Measurements from ENCODE around the gene LTBP1. TPM values are rescaled to one million over a fixed set of nuclear protein-coding genes. Genes with fewer than 3 reads are reported as not detected.

LTBP1 gene
- total and polyA plus RNA-seq, 10 of the 15 experiments (the other 5 are each of a cell fraction or from before 2014, with no cell fraction given), result 0.01 to 0.28 (median 0.12) TPM; not detected in 2

GRCh38 chr2:33435518-33435917, 488.8 kb downstream of the LTBP1 start:
- Histone ChIP-seq H3K27me3 (replicated peaks in 1 of 2; ENCODE audit: control insufficient read depth in 2 of 2, insufficient read depth in 2 of 2, low read length in 1 of 2) (no peaks in the 10 kb centered on the region), H3K36me3 (ENCODE audit: control insufficient read depth in 2 of 2, insufficient read depth in 2 of 2, low read length in 1 of 2) (no peaks in the 10 kb centered on the region), H4K20me1 (ENCODE audit: control insufficient read depth, insufficient read depth) (no peaks in the 10 kb centered on the region), H3K4me3 (no peak overlapping the region), H3K4me1 (ENCODE audit: control insufficient read depth, insufficient read depth, low read length) (no peaks in the 10 kb centered on the region), H3K27ac (ENCODE audit: control insufficient read depth, insufficient read depth) (no peak overlapping the region), H3K79me2 (ENCODE audit: control insufficient read depth, insufficient read depth, low read length) (no peaks in the 10 kb centered on the region), H2AFZ (ENCODE audit: control insufficient read depth, low read depth, low read length) (no peak overlapping the region), H3K4me2 (ENCODE audit: control insufficient read depth, insufficient read depth) (no peak overlapping the region), H3K9me3 (replicated peaks; ENCODE audit: control insufficient read depth, insufficient read depth, low read length) (no peaks in the 10 kb centered on the region), H3K9ac (ENCODE audit: control insufficient read depth, insufficient read depth, low read length) (no peak overlapping the region)
- BruUV-seq (replicated peaks), result no TSS peak
- CTCF ChIA-PET, result interaction anchor here (1.8 kb wide), 1 partner anchor 16 kb away, joined by 4 read pairs; no protein-coding TSS in a partner anchor
- ATAC-seq, result no peak
- POLR2A ChIA-PET, result no interaction called here
- TF ChIP-seq NFXL1 (IDR thresholded peaks at IDR 0.05; ENCODE audit: borderline replicate concordance) (no peak), POLR2AphosphoS2 (IDR thresholded peaks at IDR 0.05; ENCODE audit: low read depth, low read length) (no peak), NR2F1 (conservative IDR thresholded peaks at IDR 0.05) (no peak), KLF5 (IDR thresholded peaks at IDR 0.05; ENCODE audit: partially characterized antibody) (no peak), MEF2A (IDR thresholded peaks at IDR 0.05; ENCODE audit: insufficient read depth, low read depth, low read length) (no peak), IRF3 (IDR thresholded peaks at IDR 0.05) (no peak), NR2C1 (IDR thresholded peaks at IDR 0.05) (no peak), ETV6 (conservative IDR thresholded peaks at IDR 0.05 in 1 of 2, IDR thresholded peaks at IDR 0.05 in 1 of 2; ENCODE audit: borderline replicate concordance in 1 of 2, low read depth in 1 of 2) (no peak), HDAC6 (IDR thresholded peaks at IDR 0.05; ENCODE audit: unreplicated experiment) (no peak), POU2F2 (IDR thresholded peaks at IDR 0.05; ENCODE audit: borderline replicate concordance, low read depth, low read length) (no peak), POLR2A (IDR thresholded peaks at IDR 0.05; ENCODE audit: low read depth, low read length) (no peak), GABPA (IDR thresholded peaks at IDR 0.05; ENCODE audit: low read depth) (no peak), SP1 (IDR thresholded peaks at IDR 0.05; ENCODE audit: low read depth, low read length) (no peak), CREM (IDR thresholded peaks at IDR 0.05; ENCODE audit: low read depth) (no peak), ZNF384 (IDR thresholded peaks at IDR 0.05; ENCODE audit: borderline replicate concordance, low read depth, low read length) (no peak), SMARCA5 (IDR thresholded peaks at IDR 0.05) (no peak), TCF3 (IDR thresholded peaks at IDR 0.05; ENCODE audit: borderline replicate concordance, insufficient read depth, low read depth, low read length) (no peak), JUNB (IDR thresholded peaks at IDR 0.05) (no peak), SPI1 (IDR thresholded peaks at IDR 0.05; ENCODE audit: borderline replicate concordance, insufficient read depth, low read depth, low read length) (no peak), RUNX3 (IDR thresholded peaks at IDR 0.05; ENCODE audit: low read length) (no peak)
- intact Hi-C loops (cut with micrococcal nuclease; ENCODE audit: unreplicated experiment) (no loop called here), in situ Hi-C loops (cut with MboI) (no loop called here)
- RAD21 ChIA-PET (ENCODE audit: unreplicated experiment), result no interaction called here
- SMC1A ChIA-PET (ENCODE audit: uncharacterized antibody, unreplicated experiment), result no interaction called here
- no peak for FAIRE-seq
- no peak for DNase-seq (ENCODE audit: low read depth, low spot score)
- WGBS (ENCODE audit: insufficient coverage, insufficient replicate concordance, low lambda C conversion rate, missing lambda C conversion rate), result 62% methylated on average over 8 of the region's 8 CpGs

Measured in GM12878 (cell line).